B cell (primary cell): ENCODE measurements around the gene HAS3.

Experiments used
- EZH2 ChIP-seq: IDR thresholded peaks from 2 replicates; pipeline ENCODE4 v1.6.1; 2012; ENCODE audit warnings: borderline replicate concordance, low read depth, mild to moderate bottlenecking, moderate library complexity, low read length; ENCODE audit not compliant: insufficient read depth, poor library complexity, severe bottlenecking
- TF ChIP-seq, protein P1 (sequence below): fragments of 200-600 bp; IDR thresholded peaks from one replicate; pipeline ENCODE4 v1.8.0; 2022; ENCODE audit warnings: antibody characterized with exemption, mild to moderate bottlenecking

DNA sequence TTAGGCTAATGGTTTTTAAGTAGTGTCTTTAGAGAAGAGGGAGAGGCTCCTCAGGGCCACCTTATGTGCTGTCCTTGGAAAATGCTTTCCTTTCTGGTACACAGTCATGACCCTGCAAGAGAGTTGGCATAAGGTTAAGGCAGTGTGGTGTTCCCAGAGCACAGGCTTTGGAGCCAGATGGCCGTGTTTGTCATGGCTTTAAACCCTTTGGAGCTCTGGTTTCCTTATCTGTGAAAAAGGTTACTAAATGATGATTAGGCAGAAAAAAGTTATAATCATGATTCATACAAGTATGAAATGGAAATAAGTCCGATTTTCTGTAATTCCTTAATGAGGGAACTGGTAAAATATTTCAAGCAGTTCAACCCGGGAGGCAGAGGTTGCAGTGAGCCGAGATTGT is 40.2 kb downstream of the HAS3 start:
- no peak for TF ChIP-seq EZH2
- TF ChIP-seq, protein P1, sequence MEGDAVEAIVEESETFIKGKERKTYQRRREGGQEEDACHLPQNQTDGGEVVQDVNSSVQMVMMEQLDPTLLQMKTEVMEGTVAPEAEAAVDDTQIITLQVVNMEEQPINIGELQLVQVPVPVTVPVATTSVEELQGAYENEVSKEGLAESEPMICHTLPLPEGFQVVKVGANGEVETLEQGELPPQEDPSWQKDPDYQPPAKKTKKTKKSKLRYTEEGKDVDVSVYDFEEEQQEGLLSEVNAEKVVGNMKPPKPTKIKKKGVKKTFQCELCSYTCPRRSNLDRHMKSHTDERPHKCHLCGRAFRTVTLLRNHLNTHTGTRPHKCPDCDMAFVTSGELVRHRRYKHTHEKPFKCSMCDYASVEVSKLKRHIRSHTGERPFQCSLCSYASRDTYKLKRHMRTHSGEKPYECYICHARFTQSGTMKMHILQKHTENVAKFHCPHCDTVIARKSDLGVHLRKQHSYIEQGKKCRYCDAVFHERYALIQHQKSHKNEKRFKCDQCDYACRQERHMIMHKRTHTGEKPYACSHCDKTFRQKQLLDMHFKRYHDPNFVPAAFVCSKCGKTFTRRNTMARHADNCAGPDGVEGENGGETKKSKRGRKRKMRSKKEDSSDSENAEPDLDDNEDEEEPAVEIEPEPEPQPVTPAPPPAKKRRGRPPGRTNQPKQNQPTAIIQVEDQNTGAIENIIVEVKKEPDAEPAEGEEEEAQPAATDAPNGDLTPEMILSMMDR: no peak
